HG02642 (cell line): ENCODE data around the gene IL36RN.
"Not testable (repeated sequence)": the region's sequence is repeated elsewhere in the genome, so short reads cannot be mapped to it uniquely, and the experiment has no call there.

Source experiments
- ATAC-seq: cut with Tn5 transposase; IDR thresholded peaks from one replicate; pipeline ENCODE4 v1.9.1; 2021; ENCODE audit warnings: mild to moderate bottlenecking; ENCODE audit not compliant: unreplicated experiment, poor library complexity

Gene IL36RN

DNA sequence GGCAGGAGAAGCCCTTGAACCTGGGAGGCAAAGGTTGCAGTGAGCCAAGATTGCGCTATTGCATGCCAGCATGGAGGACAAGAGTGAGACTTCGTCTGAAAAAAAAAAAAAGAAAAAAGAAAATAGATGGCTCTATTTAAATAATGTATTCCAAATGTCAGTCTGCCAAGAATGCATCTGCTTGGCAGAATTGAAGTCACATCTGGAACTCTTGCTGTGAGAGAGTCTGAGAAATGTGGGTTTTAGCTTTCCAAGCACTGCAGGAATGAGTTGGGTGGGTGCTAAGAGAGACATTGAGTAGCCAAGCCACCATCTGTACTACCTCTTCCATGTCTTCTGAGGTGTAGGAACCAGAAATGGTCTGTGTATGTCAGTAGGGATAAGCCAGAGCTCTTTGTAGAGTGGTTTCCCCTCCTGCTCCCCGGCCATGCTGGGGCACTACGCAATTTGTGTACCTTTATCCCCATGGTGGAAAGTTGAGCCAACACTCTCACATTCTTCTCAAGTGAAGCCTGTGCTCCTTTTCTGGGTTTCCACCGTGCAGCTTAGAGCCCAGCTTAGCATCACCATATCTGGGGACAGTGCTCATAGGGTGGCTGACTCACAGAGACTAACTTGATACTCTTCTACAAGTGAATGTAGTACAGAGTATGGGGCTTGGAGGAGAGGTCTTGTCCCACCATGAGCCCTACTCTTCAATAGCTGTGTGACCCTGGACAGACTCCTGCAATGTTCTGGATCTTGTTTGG lies 34.0 kb downstream of the IL36RN start:
- ATAC-seq, result no peak

DNA sequence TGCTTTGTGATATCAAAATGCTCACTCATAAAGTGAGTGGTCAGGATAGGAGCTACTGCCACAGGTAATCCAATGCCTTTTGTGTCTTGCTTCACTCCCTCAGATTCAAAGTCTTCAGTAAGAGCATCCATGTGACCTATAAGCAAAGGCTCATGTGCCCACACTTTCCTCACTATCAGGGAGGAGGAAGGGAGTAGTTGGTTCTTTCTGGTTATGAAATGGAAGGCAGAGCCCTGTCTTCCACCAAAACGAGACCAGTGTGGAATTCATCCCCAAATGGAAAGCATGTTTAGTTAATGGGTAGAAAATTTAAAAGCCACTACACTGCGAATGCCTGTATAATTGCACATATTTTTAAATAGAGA lies 34.6 kb downstream of the IL36RN start:
- ATAC-seq, result no peak

DNA sequence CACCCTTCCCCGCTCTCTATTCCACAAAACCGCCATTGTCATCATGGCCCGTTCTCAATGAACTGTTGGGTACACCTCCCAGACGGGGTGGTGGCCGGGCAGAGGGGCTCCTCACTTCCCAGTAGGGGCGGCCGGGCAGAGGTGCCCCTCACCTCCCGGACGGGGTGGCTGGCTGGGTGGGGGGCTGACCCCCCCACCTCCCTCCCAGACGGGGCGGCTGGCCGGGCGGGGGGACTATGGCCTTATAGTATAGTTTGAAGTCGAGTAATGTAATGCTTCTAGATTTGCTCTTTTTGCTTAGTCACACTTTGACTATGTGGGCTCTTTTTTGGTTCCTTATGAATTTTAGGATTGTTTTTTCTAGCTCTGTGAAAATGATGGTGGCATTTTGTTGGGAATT lies 37.3 kb downstream of the IL36RN start:
- ATAC-seq, result not testable (repeated sequence)

DNA sequence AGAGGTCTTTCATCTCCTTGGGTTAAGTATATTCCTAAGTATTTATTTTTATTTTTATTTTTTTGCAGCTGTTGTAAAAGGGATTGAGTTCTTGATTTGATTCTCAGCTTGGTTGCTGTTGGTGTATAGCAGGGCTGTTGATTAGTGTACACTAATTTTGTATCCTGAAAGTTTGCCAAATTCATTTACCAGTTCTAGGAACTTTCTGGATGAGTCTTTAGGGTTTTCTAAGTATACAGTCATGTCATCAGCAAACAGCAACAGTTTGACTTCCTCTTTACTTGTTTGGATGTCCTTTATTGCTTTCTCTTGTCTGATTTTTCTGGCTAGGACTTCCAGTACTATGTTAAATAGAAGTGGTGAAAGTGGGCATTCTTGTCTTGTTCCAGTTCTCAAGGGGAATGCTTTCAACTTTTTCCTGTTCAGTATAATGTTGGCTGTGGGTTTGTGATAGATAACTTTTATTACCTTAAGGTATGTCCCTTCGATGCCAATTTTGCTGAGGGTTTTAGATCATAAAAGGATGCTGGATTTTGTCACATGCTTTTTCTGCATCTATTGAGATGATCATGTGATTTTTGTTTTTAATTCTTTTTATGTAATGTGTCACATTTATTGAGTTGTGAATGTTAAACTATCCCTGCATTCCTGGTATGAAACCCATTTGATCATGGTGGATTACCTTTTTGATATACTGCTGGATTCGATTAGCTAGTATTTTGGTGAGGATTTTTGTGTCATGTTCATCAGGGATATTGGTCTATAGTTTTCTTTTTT lies 38.0 kb downstream of the IL36RN start:
- not testable (repeated sequence) for ATAC-seq

DNA sequence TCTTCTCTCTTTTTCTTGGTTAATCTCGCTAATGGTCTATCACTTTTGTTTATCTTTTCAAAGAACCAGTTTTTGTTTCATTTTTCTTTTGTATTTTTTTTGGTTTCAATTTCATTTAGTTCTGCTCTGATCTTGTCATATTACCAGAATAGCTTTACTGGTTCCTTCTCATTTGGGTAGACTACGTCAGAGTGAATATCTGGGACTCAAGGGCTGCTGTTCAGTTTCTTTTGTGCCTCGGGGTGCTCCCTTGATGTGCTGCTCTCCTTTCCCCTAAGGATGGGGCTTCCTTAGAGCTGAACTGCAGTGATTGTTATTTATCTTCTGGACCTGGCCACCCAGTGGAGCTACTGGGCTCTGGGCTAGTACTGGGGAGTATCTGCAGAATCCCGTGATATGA lies 39.0 kb downstream of the IL36RN start:
- ATAC-seq, result peak; percentile 51

DNA sequence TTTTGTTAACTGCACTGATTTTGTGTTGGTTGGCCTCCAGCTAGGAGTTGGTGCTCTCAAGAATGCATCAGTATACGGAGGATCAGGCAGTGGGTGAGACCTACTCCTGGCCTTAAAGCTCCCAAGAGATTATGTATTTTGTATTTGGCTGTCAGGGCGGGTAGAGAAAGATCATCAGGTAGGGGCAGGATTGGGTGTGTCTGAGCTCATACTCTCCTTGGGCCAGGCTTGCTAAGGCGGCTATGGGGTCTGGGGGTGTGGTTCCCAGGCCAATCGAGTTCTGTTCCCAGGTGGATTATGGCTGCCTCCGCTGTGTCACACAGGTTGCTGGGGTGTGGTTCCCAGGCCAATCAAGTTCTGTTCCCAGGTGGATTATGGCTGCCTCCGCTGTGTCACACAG lies 39.5 kb downstream of the IL36RN start:
- ATAC-seq, result no peak

DNA sequence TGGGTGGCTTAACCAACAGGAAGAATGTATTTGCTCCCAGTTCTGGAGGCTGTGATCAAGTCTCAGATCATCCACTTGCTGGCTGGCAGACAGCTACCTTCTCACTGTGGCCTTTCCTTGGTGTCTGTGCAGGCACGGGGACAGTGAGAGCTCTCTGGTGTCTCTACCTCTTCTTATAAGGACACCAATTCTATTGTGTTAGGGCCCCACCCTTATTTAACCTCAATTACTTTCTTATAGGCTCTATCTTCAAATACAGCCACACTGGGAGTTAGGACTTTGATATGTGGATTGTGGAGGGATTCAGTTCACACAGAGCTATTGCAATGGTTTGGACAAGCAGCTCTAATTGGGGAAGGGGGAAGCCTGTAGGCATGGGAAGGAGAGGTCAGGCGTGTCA lies 43.1 kb downstream of the IL36RN start:
- no peak for ATAC-seq

DNA sequence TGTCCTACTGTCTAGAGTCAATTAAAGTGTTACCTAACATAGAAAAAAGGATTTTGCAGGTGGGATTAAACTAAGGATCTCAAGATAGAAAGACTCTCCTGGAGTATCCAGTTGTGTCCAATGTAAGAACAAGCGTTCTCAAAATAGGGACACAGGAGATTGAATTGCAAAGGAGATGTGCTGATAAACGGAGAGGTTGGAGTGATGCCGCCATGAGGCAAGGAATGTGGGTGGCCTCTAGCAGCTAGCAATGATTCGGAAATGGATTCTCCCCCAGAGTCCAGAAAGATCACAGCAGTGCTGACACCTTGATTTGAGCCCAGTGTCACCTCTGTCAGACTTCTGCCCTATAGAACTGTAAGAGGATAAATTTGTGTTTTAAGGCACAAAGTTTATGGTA lies 44.3 kb downstream of the IL36RN start:
- no peak for ATAC-seq

DNA sequence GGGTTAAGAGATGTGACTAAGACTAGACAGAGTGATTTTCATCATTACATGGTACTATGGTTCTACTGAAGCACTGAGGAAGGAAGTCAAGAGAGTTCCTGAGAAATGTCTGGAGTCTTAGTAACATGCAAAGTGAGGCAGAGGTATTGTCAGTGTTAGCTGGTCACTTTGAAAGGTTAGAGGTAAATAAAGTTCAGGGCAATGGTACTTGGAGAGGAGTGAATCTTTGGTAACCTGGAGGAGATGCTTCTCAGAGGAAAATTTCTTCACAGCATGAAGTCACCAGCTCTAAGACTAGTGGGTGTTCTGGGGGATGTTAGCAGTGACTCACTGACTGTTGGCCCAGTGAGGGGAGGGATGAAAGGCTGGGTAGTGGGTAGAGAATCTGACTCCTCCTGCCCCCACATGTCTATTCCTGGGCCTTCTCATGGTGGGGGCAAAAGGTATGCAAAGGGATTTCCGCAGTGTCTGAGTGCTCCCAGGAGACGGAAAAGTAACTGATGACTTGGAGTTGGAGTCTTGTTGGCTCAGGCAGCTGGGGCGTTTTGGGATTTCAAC lies 45.1 kb downstream of the IL36RN start:
- ATAC-seq, result no peak

DNA sequence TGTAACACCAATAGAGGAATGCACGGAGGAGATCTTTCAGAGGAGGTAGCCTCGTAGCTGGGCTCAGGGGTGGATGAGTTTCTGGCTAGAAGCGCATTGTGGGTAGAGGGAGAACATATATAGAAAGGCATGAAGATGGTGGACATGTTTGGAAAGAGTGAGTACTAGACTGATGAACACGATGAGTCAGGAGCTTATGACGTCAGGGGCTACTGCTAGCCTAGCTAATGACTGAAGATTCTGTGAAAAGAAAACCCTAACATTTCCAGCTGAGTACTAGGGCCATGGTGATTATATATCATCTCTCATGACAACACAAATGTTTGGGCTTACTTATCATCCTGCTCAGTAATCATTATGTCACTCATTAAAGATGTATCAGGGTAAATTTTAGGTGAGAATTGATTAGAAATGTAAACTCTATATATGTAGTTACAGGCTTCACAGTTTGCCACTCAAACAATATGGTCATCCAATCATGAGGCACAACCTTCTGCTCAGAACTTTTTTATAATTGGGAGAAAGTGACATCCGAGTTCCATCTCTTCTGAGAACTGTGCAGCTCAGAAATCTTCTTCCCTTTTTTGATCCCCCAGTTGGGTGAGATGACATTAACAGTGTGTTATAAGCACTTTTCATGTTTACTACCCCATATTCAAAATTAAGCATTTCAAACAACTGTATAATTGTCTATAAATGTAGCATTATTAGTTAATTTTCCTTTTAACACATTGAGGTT lies 46.2 kb downstream of the IL36RN start:
- no peak for ATAC-seq

DNA sequence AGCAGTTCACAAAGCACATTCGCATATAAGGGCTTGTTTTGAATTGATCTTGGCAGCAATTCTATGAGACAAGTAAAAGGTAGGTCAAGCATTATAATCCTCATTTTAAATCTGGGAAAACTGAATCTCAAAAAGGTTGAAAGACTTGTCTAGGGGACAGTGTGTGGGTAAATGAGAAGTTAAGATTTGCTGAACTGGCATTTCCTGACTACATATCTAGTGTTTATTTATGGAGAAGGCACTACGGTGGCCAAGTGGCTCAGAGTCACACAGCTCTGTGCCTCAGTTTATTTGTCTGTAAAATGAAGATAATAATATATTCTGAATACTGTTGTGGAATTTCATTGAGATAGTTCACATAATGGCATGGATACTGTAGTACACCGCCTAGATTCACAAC lies 52.1 kb downstream of the IL36RN start:
- ATAC-seq, result no peak

DNA sequence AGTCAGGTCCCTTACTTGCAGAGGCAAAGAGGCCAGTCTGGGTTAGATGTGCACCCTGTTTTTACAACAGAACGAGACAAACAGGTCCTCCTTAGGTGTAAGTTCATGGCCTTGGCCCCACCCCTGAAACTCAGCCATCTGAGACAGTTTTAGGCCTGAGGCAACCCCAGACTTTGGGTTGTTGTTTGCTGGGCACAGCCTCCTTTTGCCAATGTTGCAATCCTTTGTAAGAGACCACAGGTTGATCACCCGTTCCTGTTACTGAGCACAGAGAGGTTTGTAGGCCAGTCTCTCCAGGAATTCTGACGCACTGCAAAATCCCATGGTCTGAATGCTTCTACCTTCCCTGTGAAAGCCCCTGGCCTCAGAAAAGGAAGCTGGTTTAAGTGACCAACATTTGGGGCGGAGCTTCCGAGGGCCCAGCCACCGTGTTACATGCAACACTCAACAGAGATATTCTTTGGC lies 52.9 kb downstream of the IL36RN start:
- no peak for ATAC-seq

DNA sequence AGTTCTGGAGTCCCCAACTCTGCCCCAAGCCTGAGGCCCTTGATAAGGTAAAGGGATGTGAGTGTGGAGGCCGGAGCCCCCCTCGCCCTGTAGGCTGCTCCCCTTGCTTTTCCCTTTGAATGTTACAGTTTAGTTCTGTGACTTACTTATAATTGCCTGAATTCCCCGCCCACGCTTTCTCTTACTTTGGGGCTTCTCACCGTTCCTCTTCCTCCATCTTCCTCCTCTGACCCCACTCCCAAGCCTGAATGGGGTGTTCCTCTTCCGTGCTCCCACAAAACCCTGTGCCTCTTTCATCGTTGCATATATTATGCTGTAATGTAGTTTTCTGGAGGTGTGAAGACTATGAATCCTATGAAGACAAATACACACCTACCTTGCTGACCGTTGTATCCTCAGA lies 53.4 kb downstream of the IL36RN start:
- ATAC-seq, result no peak

DNA sequence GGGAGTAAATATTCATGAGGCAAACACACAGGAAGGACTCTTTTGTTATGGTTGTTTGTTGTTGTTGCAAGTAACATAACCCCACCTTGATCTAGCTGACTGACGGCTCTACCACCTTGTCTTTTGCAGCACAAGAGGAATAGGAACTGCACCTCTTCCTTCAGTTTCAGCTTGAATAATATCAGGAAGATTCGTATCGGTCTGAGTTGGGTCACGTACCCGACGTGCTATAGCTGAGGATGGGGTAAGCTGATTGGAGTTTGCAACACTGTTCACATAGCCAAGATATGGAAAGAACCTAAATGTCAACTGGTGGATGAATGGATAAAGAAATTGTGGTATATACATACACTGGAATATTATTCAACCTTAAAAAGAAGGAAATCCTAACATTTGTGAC lies 53.9 kb downstream of the IL36RN start:
- no peak for ATAC-seq

DNA sequence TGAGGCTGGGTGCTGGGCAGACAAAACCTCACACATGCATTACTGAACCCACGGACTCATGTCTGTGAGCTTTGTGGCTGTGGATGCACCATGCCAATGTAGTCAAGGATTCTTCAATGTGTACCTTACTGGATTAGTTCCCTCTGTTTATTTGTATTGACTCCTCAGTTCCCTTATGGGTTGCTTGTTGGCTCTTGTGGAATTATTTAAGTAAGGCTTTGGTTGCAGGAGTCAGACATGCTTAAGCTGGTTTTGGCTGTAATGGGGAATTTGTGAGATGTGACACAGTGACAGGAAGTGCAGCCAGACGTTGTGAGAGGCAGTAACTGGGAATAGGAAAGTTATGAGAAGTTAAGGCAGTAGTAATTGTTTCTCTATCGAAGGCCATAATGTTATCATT lies 54.8 kb downstream of the IL36RN start:
- no peak for ATAC-seq
